OCI-LY3 (cell line): ENCODE measurements around the gene CUX1.

Experiments
- EZH2phosphoT487 ChIP-seq: fragments of 200-600 bp; shearing (Covaris generic); IDR thresholded peaks from 2 replicates; pipeline ENCODE4 v1.6.1; 2018; ENCODE audit warnings: antibody characterized with exemption, mixed run types, low read depth
- TF ChIP-seq, protein P1 (sequence below): fragments of 200-600, 300-600 bp; sonication (generic); IDR thresholded peaks from 2 replicates; pipeline ENCODE4 v1.5.1; 2014; ENCODE audit warnings: antibody characterized with exemption, low read length, low read depth

- TF ChIP-seq, protein P1, sequence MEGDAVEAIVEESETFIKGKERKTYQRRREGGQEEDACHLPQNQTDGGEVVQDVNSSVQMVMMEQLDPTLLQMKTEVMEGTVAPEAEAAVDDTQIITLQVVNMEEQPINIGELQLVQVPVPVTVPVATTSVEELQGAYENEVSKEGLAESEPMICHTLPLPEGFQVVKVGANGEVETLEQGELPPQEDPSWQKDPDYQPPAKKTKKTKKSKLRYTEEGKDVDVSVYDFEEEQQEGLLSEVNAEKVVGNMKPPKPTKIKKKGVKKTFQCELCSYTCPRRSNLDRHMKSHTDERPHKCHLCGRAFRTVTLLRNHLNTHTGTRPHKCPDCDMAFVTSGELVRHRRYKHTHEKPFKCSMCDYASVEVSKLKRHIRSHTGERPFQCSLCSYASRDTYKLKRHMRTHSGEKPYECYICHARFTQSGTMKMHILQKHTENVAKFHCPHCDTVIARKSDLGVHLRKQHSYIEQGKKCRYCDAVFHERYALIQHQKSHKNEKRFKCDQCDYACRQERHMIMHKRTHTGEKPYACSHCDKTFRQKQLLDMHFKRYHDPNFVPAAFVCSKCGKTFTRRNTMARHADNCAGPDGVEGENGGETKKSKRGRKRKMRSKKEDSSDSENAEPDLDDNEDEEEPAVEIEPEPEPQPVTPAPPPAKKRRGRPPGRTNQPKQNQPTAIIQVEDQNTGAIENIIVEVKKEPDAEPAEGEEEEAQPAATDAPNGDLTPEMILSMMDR: no peak
- TF ChIP-seq EZH2phosphoT487: no peak
These were observed 143.7 kb downstream of the CUX1 start for GRCh38 chr7:101960985-101961708.
